T-helper 1 cell treated with Interleukin-12 subunit alpha and Interleukin-12 subunit beta and Interleukin-4 antibody, amounts not matched to agents 30 μg/mL and 1 μg/mL, for 36 hours (primary cell): ENCODE data around the gene TAF7.
A peak's percentile ranks its signal among the peaks of the same experiment; 100 is the strongest.

ENCODE experiments used
- H3K27ac Mint-ChIP-seq: one replicate; pipeline ENCODE4 v1.8.0; 2021; ENCODE audit warnings: mild to moderate bottlenecking, mixed read lengths
- H3K27me3 Mint-ChIP-seq: one replicate; pipeline ENCODE4 v1.8.0; 2021; ENCODE audit warnings: low read depth, mixed read lengths
- H3K36me3 Mint-ChIP-seq: one replicate; pipeline ENCODE4 v1.8.0; 2021; ENCODE audit warnings: low read depth, mixed read lengths
- H3K4me1 Mint-ChIP-seq: one replicate; pipeline ENCODE4 v1.8.0; 2021; ENCODE audit warnings: low read depth, mixed read lengths
- H3K4me3 Mint-ChIP-seq: one replicate; pipeline ENCODE4 v1.8.0; 2021; ENCODE audit warnings: mild to moderate bottlenecking, moderate library complexity, mixed read lengths
- H3K9me3 Mint-ChIP-seq: one replicate; pipeline ENCODE4 v1.8.0; 2021; ENCODE audit warnings: mixed read lengths

The TAF7 gene, protein sequence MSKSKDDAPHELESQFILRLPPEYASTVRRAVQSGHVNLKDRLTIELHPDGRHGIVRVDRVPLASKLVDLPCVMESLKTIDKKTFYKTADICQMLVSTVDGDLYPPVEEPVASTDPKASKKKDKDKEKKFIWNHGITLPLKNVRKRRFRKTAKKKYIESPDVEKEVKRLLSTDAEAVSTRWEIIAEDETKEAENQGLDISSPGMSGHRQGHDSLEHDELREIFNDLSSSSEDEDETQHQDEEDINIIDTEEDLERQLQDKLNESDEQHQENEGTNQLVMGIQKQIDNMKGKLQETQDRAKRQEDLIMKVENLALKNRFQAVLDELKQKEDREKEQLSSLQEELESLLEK

DNA sequence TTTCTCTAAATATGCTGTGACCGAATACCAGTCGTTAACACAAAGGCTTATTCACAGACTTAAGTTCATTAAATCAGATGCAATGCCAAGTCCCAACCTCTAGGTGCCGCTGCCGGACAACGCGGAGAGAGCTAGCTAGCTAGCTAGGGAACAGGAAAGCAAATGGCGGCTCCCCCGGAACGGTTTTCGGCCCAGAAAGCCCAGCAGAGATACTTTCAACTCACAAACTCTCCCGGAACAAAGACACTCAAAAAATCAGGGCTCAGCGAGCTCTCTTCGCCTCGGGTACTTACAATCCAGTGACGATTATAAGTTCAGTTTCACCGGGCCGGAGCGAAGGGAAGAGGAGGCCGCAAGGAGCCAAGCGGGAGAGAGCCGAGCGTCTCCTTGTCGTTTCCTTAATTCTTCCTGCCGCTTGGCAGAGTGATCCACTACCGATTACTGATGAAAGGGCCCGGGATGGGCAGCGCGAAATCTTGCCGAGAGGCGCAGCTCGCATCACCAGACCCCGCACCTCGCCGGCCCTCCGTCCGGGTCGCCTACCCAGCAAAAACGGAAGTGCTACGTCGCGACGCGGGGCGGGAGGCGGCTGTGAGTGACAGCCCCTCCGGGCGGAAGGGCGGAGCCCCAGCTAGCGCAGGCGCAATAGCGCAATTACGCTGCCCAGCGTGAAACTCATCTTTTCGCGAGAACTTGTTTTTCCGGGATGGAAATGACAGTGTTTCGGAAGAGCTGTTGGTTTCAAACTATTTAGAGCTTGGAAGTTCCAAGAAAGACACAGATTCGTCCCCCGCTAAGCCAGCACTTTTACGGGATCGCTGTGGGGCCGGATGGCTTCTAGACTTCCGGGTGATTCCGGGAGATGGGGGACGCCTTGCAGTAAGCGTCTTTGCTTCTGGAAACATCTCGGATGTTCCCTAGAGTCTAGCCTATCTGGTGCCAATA is at the start of gene TAF7:
TAF7 (minus strand) TSS at position 560 of the 945 bp plus-strand sequence. CDS start 740 bp downstream, outside the sequence.
- Mint-ChIP-seq H3K27ac (peak within 1 kb of the TSS; percentile 100), H3K4me1 (peaks cover 21% of the 10 kb centered on the region), H3K9me3 (peaks cover 64% of the 10 kb centered on the region)

DNA sequence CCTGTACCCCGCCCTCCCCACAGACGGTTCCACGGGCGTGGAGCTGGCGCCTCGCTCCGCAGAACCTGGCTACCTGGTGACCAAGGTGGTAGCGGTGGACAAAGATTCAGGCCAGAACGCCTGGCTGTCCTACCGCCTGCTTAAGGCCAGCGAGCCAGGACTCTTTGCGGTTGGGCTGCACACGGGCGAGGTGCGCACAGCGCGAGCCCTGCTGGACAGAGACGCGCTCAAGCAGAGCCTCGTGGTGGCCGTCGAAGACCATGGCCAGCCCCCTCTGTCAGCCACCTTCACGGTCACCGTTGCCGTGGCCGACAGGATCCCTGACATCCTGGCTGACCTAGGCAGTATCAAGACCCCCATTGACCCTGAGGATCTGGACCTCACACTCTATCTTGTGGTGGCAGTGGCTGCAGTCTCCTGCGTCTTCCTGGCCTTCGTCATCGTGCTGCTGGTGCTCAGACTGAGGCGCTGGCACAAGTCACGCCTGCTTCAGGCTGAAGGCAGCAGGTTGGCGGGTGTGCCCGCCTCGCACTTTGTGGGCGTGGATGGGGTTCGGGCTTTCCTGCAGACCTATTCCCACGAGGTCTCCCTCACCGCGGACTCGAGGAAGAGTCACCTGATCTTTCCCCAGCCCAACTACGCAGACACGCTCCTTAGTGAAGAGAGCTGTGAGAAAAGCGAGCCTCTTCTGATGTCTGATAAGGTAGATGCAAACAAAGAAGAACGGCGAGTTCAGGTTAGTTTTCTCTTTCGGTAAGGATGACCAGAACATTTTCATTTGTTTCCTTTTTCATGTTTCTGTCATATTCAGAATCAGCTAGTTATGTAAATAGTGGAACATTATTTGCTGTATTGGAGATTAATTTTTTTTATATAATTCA is 45.7 kb upstream of the TAF7 start:
- peaks cover 40% of the 10 kb centered on the region for H3K27me3 Mint-ChIP-seq
- peaks cover 6% of the 10 kb centered on the region for H3K36me3 Mint-ChIP-seq
- no peak overlapping the region for H3K4me3 Mint-ChIP-seq
- H3K27ac Mint-ChIP-seq: no peak overlapping the region
- H3K9me3 Mint-ChIP-seq: peaks cover 31% of the 10 kb centered on the region
- peaks cover 4% of the 10 kb centered on the region for H3K4me1 Mint-ChIP-seq

More for the DNA sequence above, at the start of gene TAF7:
- Mint-ChIP-seq H3K4me3 (peak within 1 kb of the TSS; percentile 100), H3K36me3 (peaks cover 44% of the 10 kb centered on the region), H3K27me3 (peaks cover 3% of the 10 kb centered on the region)

GRCh38 chr5:141363952-141364660 is 43.5 kb upstream of the TAF7 start, which contains the start of gene PCDHGA5:
TSS of gene PCDHGA5 (plus strand) at chr5:141364162. CDS start at chr5:141364331, 169 bp downstream.
- H3K4me1 Mint-ChIP-seq: peaks cover 4% of the 10 kb centered on the region
- H3K36me3 Mint-ChIP-seq: peaks cover 8% of the 10 kb centered on the region
- no peak within 1 kb of the TSS for H3K4me3 Mint-ChIP-seq
- no peak within 1 kb of the TSS for H3K27ac Mint-ChIP-seq
- H3K9me3 Mint-ChIP-seq: peaks cover 40% of the 10 kb centered on the region
- peaks cover 46% of the 10 kb centered on the region for H3K27me3 Mint-ChIP-seq

DNA sequence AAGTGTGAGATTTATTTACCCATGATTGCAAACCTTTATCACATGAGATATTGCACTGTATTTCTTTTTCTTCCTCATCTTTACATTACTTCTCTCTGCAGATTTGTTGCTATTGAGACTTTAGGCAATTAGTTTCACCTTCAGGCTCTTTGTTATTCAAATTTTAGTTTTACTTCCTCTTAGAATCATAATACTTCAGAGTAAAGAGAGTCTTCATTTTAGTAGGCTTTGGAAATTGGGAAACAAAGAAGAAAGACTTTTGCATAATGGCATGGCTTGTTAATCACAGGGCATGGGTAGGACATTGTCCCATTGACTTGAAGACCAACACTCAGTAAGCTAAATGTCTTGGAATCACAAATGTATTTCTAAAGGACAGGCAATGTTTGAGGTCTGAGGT is 42.1 kb upstream of the TAF7 start:
- H3K27me3 Mint-ChIP-seq: peaks cover 46% of the 10 kb centered on the region
- no peak overlapping the region for H3K27ac Mint-ChIP-seq
- H3K4me1 Mint-ChIP-seq: peaks cover 4% of the 10 kb centered on the region
- H3K36me3 Mint-ChIP-seq: peaks cover 8% of the 10 kb centered on the region
- H3K9me3 Mint-ChIP-seq: peaks cover 40% of the 10 kb centered on the region
- no peak overlapping the region for H3K4me3 Mint-ChIP-seq

GRCh38 chr5:141360685-141361084 is 40.1 kb upstream of the TAF7 start:
- Mint-ChIP-seq H3K36me3 (peaks cover 8% of the 10 kb centered on the region), H3K27ac (no peak overlapping the region), H3K4me1 (peaks cover 4% of the 10 kb centered on the region), H3K4me3 (peak overlapping the region; percentile 14), H3K27me3 (peaks cover 48% of the 10 kb centered on the region), H3K9me3 (peaks cover 44% of the 10 kb centered on the region)

GRCh38 chr5:141359790-141360426 is 39.3 kb upstream of the TAF7 start, which contains the start of gene PCDHGB2:
TSS of gene PCDHGB2 (plus strand) at chr5:141359994. CDS start at chr5:141360136, 142 bp downstream.
- H3K27me3 Mint-ChIP-seq: peaks cover 42% of the 10 kb centered on the region
- H3K27ac Mint-ChIP-seq: peak within 1 kb of the TSS; percentile 50
- peak within 1 kb of the TSS; percentile 83 for H3K4me3 Mint-ChIP-seq
- peaks cover 4% of the 10 kb centered on the region for H3K4me1 Mint-ChIP-seq
- peaks cover 42% of the 10 kb centered on the region for H3K9me3 Mint-ChIP-seq
- H3K36me3 Mint-ChIP-seq: peaks cover 8% of the 10 kb centered on the region

- Mint-ChIP-seq H3K4me3 (no peak overlapping the region), H3K27me3 (peaks cover 26% of the 10 kb centered on the region), H3K36me3 (peaks cover 5% of the 10 kb centered on the region), H3K4me1 (peaks cover 2% of the 10 kb centered on the region), H3K27ac (no peak overlapping the region), H3K9me3 (peaks cover 36% of the 10 kb centered on the region)
Measured at GRCh38 chr5:141356950-141357349, 36.4 kb upstream of the TAF7 start.

DNA sequence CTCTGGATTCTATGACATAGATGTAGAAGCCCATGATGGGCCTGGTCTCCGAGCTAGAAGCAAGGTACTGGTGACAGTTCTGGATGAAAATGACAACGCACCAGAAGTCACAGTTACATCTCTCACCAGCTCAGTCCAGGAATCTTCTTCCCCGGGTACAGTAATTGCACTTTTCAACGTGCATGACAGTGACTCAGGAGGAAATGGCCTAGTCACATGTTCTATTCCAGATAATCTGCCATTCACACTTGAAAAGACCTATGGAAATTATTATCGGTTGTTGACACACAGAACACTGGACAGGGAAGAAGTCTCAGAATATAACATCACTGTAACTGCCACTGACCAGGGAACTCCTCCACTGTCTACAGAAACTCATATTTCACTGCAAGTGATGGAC is 35.5 kb upstream of the TAF7 start:
- Mint-ChIP-seq H3K36me3 (peaks cover 5% of the 10 kb centered on the region), H3K4me3 (no peak overlapping the region), H3K4me1 (peaks cover 2% of the 10 kb centered on the region), H3K27ac (no peak overlapping the region), H3K27me3 (peaks cover 27% of the 10 kb centered on the region), H3K9me3 (peaks cover 33% of the 10 kb centered on the region)

DNA sequence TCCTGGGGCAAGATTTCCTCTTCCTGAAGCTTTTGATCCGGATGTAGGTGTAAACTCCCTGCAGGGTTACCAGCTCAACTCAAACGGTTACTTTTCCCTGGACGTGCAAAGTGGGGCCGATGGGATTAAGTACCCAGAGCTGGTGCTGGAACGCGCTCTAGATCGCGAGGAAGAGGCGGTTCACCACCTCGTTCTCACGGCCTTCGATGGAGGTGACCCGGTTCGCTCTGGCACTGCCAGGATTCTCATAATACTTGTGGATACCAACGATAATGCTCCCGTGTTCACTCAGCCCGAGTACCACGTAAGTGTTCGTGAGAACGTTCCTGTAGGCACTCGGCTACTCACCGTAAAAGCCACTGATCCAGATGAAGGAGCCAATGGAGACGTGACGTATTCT is 35.1 kb upstream of the TAF7 start:
- Mint-ChIP-seq H3K27ac (no peak overlapping the region), H3K27me3 (peaks cover 24% of the 10 kb centered on the region), H3K4me3 (no peak overlapping the region), H3K36me3 (peaks cover 5% of the 10 kb centered on the region), H3K9me3 (peaks cover 28% of the 10 kb centered on the region), H3K4me1 (peaks cover 2% of the 10 kb centered on the region)

DNA sequence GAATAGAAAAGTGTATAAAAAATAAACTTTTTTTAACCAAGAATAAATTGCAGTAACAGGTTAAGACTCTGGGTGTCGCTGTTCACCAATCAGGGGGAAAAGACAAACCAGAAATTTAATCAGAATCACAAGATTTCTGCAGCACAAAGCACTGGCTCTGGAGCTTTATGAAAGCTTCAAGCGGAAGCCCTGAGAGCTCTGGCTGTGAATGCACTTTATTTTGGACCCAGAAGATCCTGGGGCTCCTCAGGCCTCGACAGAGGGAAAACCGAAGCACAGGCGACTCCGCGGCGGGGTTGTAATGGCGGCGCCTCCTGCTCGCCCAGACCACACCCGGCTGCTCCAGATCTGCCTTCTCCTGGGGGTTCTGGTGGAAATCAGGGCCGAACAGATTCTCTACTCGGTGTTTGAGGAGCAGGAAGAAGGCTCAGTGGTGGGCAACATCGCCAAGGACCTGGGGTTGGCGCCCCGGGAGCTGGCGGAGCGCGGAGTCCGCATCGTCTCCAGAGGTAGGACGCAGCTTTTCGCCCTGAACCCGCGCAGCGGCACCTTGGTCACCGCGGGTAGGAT is 34.4 kb upstream of the TAF7 start, which contains the start of gene PCDHGA4:
PCDHGA4 (plus strand) TSS at position 122 of the 570 bp plus-strand sequence; CDS start at position 209, 87 bp downstream.
- Mint-ChIP-seq H3K9me3 (peaks cover 26% of the 10 kb centered on the region), H3K27ac (no peak within 1 kb of the TSS), H3K4me1 (peaks cover 4% of the 10 kb centered on the region), H3K4me3 (no peak within 1 kb of the TSS), H3K36me3 (peaks cover 8% of the 10 kb centered on the region), H3K27me3 (peaks cover 26% of the 10 kb centered on the region)

- Mint-ChIP-seq H3K27me3 (peaks cover 29% of the 10 kb centered on the region), H3K9me3 (peaks cover 29% of the 10 kb centered on the region), H3K27ac (no peak overlapping the region), H3K36me3 (peaks cover 9% of the 10 kb centered on the region), H3K4me3 (no peak overlapping the region), H3K4me1 (peaks cover 2% of the 10 kb centered on the region)
Measured at GRCh38 chr5:141351591-141351990, 31.0 kb upstream of the TAF7 start.

DNA sequence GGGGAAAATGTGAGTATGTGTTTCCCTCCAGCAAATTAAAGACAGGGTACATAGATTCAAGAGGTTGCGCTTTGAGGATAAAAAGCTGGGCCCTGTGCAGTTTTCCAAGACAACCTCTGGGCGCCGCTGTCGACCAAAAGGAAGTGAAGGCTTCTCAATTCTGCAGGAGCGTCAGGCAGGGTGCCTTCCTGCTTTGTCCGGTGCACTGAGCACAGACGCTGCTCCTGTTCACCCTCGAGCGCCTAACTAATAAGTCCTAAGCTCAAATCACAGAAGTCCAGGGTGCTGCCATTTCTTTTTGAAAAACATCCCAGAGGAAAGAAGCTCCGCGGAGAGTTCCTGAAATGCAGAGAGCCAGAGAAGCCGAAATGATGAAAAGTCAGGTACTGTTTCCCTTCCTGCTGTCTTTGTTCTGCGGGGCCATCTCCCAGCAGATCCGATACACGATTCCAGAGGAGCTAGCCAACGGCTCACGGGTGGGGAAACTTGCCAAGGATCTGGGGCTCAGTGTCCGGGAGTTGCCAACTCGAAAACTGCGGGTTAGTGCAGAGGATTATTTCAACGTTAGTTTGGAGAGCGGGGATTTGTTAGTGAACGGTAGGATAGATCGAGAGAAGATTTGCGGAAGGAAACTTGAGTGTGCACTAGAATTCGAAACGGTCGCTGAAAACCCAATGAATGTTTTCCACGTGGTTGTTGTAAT is 29.5 kb upstream of the TAF7 start, which contains the start of gene PCDHGB1:
PCDHGB1 (plus strand) TSS at position 183 of the 703 bp plus-strand sequence; CDS start at position 345, 162 bp downstream.
- H3K4me1 Mint-ChIP-seq: peaks cover 2% of the 10 kb centered on the region
- H3K4me3 Mint-ChIP-seq: peak within 1 kb of the TSS; percentile 65
- peaks cover 9% of the 10 kb centered on the region for H3K36me3 Mint-ChIP-seq
- H3K27ac Mint-ChIP-seq: peak within 1 kb of the TSS; percentile 9
- peaks cover 22% of the 10 kb centered on the region for H3K9me3 Mint-ChIP-seq
- H3K27me3 Mint-ChIP-seq: peaks cover 20% of the 10 kb centered on the region
